ENCODE measurements around the gene DLG1. TPM values are rescaled to one million over a fixed set of nuclear protein-coding genes. Genes with fewer than 3 reads are reported as not detected.

Gene DLG1
- total RNA-seq, 1 experiment from 2014 or later: 90.2 TPM

DNA sequence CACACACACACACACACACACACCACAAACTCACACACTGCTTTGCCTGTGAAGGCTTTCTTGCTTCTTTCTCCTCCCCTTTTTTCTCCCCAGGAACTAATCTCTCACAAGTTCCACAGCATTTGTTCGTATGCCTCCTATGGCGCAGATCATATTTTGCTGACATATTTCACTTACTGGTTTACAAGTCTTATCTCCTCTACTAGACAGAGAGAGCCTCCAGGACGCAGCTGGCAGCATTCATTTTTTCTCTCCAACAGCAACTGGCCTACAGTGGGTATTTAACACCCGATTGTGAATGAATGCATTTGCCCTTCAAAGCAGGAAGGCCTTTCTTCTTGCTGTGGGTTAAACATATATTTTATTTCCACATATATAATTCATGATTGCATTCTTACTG is 47.0 kb upstream of the DLG1 start:
- Histone ChIP-seq H3K4me1 (ENCODE audit: control insufficient read depth, insufficient read depth, low read length) (no peaks in the 10 kb centered on the region), H3K27me3 (ENCODE audit: control insufficient read depth, insufficient read depth, low read length) (no peaks in the 10 kb centered on the region), H3K9me3 (ENCODE audit: control insufficient read depth, insufficient read depth, low read depth, low read length) (no peaks in the 10 kb centered on the region), H3K36me3 (ENCODE audit: control insufficient read depth, insufficient read depth, low read length) (no peaks in the 10 kb centered on the region), H3K27ac (ENCODE audit: low read length) (no peak overlapping the region), H3K4me3 (ENCODE audit: low read depth in 2 of 2, low read length in 2 of 2) (no peak overlapping the region)
- in situ Hi-C loops (cut with HindIII; ENCODE audit: low pct_unique_long_range_greater_than_20kb, low sequenced_read_pairs): no loop called here
- intact Hi-C loops (cut with micrococcal nuclease; ENCODE audit: unreplicated experiment): no loop called here
- CTCF ChIA-PET: no interaction called here
- no TSS peak for BruUV-seq (replicated peaks)
- DNase-seq (ENCODE audit: low read depth, low spot score): no peak
- ATAC-seq: no peak
- TF ChIP-seq POLR2AphosphoS5 (IDR thresholded peaks at IDR 0.05; ENCODE audit: low read depth, low read length) (no peak), TCF7L2 (IDR thresholded peaks at IDR 0.05; ENCODE audit: low read depth, low read length) (no peak), CTCF (IDR thresholded peaks at IDR 0.05) (no peak), SIN3A (IDR thresholded peaks at IDR 0.05; ENCODE audit: borderline replicate concordance, insufficient read depth, low read depth, low read length) (no peak), REST (IDR thresholded peaks at IDR 0.05; ENCODE audit: insufficient read depth in 1 of 2, low read depth in 2 of 2, low read length in 1 of 2) (no peak)
- POLR2A ChIA-PET: no interaction called here

- Histone ChIP-seq H3K27ac (ENCODE audit: low read length) (no peak overlapping the region), H3K9me3 (ENCODE audit: control insufficient read depth, insufficient read depth, low read depth, low read length) (no peaks in the 10 kb centered on the region), H3K4me3 (ENCODE audit: low read depth in 2 of 2, low read length in 2 of 2) (no peak overlapping the region), H3K36me3 (ENCODE audit: control insufficient read depth, insufficient read depth, low read length) (no peaks in the 10 kb centered on the region), H3K4me1 (ENCODE audit: control insufficient read depth, insufficient read depth, low read length) (no peaks in the 10 kb centered on the region), H3K27me3 (ENCODE audit: control insufficient read depth, insufficient read depth, low read length) (no peaks in the 10 kb centered on the region)
- DNase-seq (ENCODE audit: low read depth, low spot score) (no peak), ATAC-seq (no peak)
- ChIA-PET CTCF (no interaction called here), POLR2A (no interaction called here)
- BruUV-seq (replicated peaks): no TSS peak
- intact Hi-C loops (cut with micrococcal nuclease; ENCODE audit: unreplicated experiment) (no loop called here), in situ Hi-C loops (cut with HindIII; ENCODE audit: low pct_unique_long_range_greater_than_20kb, low sequenced_read_pairs) (no loop called here)
- TF ChIP-seq TCF7L2 (IDR thresholded peaks at IDR 0.05; ENCODE audit: low read depth, low read length) (no peak), SIN3A (IDR thresholded peaks at IDR 0.05; ENCODE audit: borderline replicate concordance, insufficient read depth, low read depth, low read length) (no peak), REST (IDR thresholded peaks at IDR 0.05; ENCODE audit: insufficient read depth in 1 of 2, low read depth in 2 of 2, low read length in 1 of 2) (no peak), CTCF (IDR thresholded peaks at IDR 0.05) (no peak), POLR2AphosphoS5 (IDR thresholded peaks at IDR 0.05; ENCODE audit: low read depth, low read length) (no peak)
Measured at GRCh38 chr3:197344582-197345318, 46.3 kb upstream of the DLG1 start.
